ENCODE results near the gene XPO6. TPM values are rescaled to one million over a fixed set of nuclear protein-coding genes. Genes with fewer than 3 reads are reported as not detected.

XPO6 gene
- total RNA-seq, 1 experiment from 2014 or later, result 135 TPM

GRCh38 chr16:28213396-28213795 is 1.6 kb upstream of the XPO6 start:
- H3K27ac ChIP-seq (ENCODE audit: low read length), result no peak overlapping the region
- no peak for TF ChIP-seq CTCF (IDR thresholded peaks at IDR 0.05)
- no peak for TF ChIP-seq POLR2AphosphoS5 (IDR thresholded peaks at IDR 0.05; ENCODE audit: low read depth, low read length)
- no peak for TF ChIP-seq TCF7L2 (IDR thresholded peaks at IDR 0.05; ENCODE audit: low read depth, low read length)
- no peak for TF ChIP-seq SIN3A (IDR thresholded peaks at IDR 0.05; ENCODE audit: borderline replicate concordance, insufficient read depth, low read depth, low read length)
- TF ChIP-seq REST (IDR thresholded peaks at IDR 0.05; ENCODE audit: insufficient read depth in 1 of 2, low read depth in 2 of 2, low read length in 1 of 2), result no peak
- no peaks in the 10 kb centered on the region for H3K27me3 ChIP-seq (ENCODE audit: control insufficient read depth, insufficient read depth, low read length)
- BruUV-seq (replicated peaks), result no TSS peak
- ChIA-PET CTCF (no interaction called here), POLR2A (no interaction called here)
- H3K9me3 ChIP-seq (ENCODE audit: control insufficient read depth, insufficient read depth, low read depth, low read length), result no peaks in the 10 kb centered on the region
- peaks cover 3% of the 10 kb centered on the region for H3K36me3 ChIP-seq (ENCODE audit: control insufficient read depth, insufficient read depth, low read length)
- no peak overlapping the region for H3K4me3 ChIP-seq (ENCODE audit: low read depth in 2 of 2, low read length in 2 of 2)
- DNase-seq (ENCODE audit: low read depth, low spot score) (no peak), ATAC-seq (no peak)
- intact Hi-C loops (cut with micrococcal nuclease; ENCODE audit: unreplicated experiment), result no loop called here
- in situ Hi-C loops (cut with HindIII; ENCODE audit: low pct_unique_long_range_greater_than_20kb, low sequenced_read_pairs), result no loop called here
- peaks cover 8% of the 10 kb centered on the region; the same call in 1 of the 2 replicates for H3K4me1 ChIP-seq (ENCODE audit: control insufficient read depth, insufficient read depth, low read length)

- ATAC-seq (no peak), DNase-seq (ENCODE audit: low read depth, low spot score) (no peak)
- ChIA-PET POLR2A (no interaction called here), CTCF (no interaction called here)
- Histone ChIP-seq H3K9me3 (ENCODE audit: control insufficient read depth, insufficient read depth, low read depth, low read length) (no peaks in the 10 kb centered on the region), H3K36me3 (ENCODE audit: control insufficient read depth, insufficient read depth, low read length) (peaks cover 4% of the 10 kb centered on the region), H3K27me3 (ENCODE audit: control insufficient read depth, insufficient read depth, low read length) (no peaks in the 10 kb centered on the region), H3K4me1 (ENCODE audit: control insufficient read depth, insufficient read depth, low read length) (peaks cover 10% of the 10 kb centered on the region; the same call in 1 of the 2 replicates), H3K4me3 (ENCODE audit: low read depth in 2 of 2, low read length in 2 of 2) (peak overlapping the region; percentile 74), H3K27ac (ENCODE audit: low read length) (peak overlapping the region; percentile 86)
- no peak for TF ChIP-seq POLR2AphosphoS5 (IDR thresholded peaks at IDR 0.05; ENCODE audit: low read depth, low read length)
- no peak for TF ChIP-seq TCF7L2 (IDR thresholded peaks at IDR 0.05; ENCODE audit: low read depth, low read length)
- no peak for TF ChIP-seq REST (IDR thresholded peaks at IDR 0.05; ENCODE audit: insufficient read depth in 1 of 2, low read depth in 2 of 2, low read length in 1 of 2)
- TF ChIP-seq SIN3A (IDR thresholded peaks at IDR 0.05; ENCODE audit: borderline replicate concordance, insufficient read depth, low read depth, low read length), result no peak
- no peak for TF ChIP-seq CTCF (IDR thresholded peaks at IDR 0.05)
- in situ Hi-C loops (cut with HindIII; ENCODE audit: low pct_unique_long_range_greater_than_20kb, low sequenced_read_pairs) (no loop called here), intact Hi-C loops (cut with micrococcal nuclease; ENCODE audit: unreplicated experiment) (no loop called here)
- BruUV-seq (replicated peaks), result no TSS peak
These were observed 738 bp upstream of the XPO6 start for GRCh38 chr16:28212532-28212873.

Data from Panc1 (cell line).